Purkinje cell (primary cell): ENCODE data around the gene DUSP16. TPM values are rescaled to one million over a fixed set of nuclear protein-coding genes. Genes with fewer than 3 reads are reported as not detected.

Experiments used
- polyA plus RNA-seq: library from polyadenylated mRNA; unstranded; fragments of >200 nt; fragmentation: Nextera tagmentation; gene quantifications from 2 replicates; pipeline ENCODE4 v1.2.1, GENCODE V29; 2014

DUSP16 gene
- 0.63 and 1.6 TPM in 2 replicates for polyA plus RNA-seq

GRCh38 chr12:12562585-12563261 is at the start of gene DUSP16:
Gene DUSP16 (minus strand): TSS chr12:12562863. CDS start chr12:12521098, 41,765 bp downstream.

GRCh38 chr12:12611512-12612306 is 49.0 kb upstream of the DUSP16 start, which contains the start of gene CREBL2:
Gene CREBL2 (plus strand): TSS chr12:12611876. CDS start chr12:12612173, 297 bp downstream.

Other genes starting within 250 kb of the DUSP16 start
- gene MANSC1, start 212.6 kb downstream of the DUSP16 start, polyA plus RNA-seq, result 35.0 and 35.7 TPM in 2 replicates
- 4.9 and 5.8 TPM in 2 replicates for gene BORCS5, start 205.8 kb downstream of the DUSP16 start, polyA plus RNA-seq
- 17.2 and 22.1 TPM in 2 replicates for gene CREBL2, start 49.0 kb upstream of the DUSP16 start, polyA plus RNA-seq
- 6.3 and 7.8 TPM in 2 replicates for gene GPR19, start 133.3 kb upstream of the DUSP16 start, polyA plus RNA-seq
- gene CDKN1B, start 154.5 kb upstream of the DUSP16 start, polyA plus RNA-seq, result 18.7 and 27.5 TPM in 2 replicates
- 1.4 and 2.1 TPM in 2 replicates for gene APOLD1, start 222.8 kb upstream of the DUSP16 start, polyA plus RNA-seq